ENCODE measurements around the gene PREB.

PREB gene

GRCh38 chr2:27083410-27084296 is 50.8 kb downstream of the PREB start:
- no peak for DNase-seq (ENCODE audit: low read depth in 2 of 2)

- DNase-seq (ENCODE audit: low read depth in 2 of 2), result no peak
These were observed 51.5 kb downstream of the PREB start for GRCh38 chr2:27082773-27083409.

DNA sequence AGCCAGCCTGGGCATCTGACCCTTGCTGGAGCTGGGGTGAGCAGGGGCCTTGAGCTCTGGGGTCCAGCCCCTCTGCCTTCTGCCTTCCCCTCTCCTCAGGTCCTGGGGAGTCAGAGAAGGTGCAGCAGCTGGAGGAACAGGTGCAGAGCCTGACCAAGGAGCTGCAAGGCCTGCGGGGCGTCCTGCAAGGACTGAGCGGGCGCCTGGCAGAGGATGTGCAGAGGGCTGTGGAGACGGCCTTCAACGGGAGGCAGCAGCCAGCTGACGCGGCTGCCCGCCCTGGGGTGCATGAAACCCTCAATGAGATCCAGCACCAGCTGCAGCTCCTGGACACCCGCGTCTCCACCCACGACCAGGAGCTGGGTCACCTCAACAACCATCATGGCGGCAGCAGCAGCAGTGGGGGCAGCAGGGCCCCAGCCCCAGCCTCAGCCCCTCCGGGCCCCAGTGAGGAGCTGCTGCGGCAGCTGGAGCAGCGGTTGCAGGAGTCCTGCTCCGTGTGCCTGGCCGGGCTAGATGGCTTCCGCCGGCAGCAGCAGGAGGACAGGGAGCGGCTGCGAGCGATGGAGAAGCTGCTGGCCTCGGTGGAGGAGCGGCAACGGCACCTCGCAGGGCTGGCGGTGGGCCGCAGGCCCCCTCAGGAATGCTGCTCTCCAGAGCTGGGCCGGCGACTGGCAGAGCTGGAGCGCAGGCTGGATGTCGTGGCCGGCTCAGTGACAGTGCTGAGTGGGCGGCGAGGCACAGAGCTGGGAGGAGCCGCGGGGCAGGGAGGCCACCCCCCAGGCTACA is 52.3 kb downstream of the PREB start:
- DNase-seq (ENCODE audit: low read depth in 2 of 2), result no peak
